GM18517 (cell line): ENCODE data around the gene KLF15.

Source experiments
- ATAC-seq: cut with Tn5 transposase; IDR thresholded peaks from one replicate; pipeline ENCODE4 v1.9.1; 2021; ENCODE audit warnings: mild to moderate bottlenecking, moderate library complexity; ENCODE audit not compliant: unreplicated experiment

The KLF15 gene

DNA sequence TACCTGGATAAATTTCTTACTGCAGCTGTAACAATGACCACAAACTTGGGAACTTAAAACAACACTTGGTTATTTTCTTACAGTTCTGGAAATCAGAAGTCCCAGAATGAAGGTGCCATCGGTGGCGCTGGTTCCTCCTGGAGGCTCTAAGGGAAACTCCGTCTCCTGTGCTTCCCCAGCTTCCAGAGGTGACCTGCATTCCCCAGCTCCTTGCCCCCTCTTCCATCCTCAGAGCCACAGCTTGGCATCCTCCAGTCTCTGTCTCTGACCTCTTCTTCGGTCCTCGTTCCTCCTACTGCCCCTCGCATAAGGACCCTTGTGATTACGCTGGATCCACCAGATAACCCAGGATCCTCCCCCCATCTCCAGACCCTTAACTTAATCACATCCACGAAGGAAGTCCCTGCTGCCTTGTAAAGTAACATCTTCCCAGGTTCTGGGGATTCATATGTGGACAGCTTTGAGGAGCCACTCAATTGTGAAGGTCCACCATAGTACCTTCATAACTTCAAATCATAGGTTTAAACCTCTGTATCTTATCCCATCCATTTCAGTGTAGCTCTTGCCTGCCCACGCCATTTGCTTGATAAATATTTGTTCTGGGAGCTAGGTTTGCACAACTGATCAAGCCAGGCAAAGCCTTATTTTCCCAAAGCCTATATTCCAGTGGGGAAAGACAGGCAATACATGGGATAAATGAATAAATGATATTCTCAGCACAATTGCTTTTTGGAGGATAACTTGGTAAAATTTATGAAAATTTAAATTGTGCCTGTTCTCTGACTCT lies 34.8 kb downstream of the KLF15 start:
- ATAC-seq, result no peak

DNA sequence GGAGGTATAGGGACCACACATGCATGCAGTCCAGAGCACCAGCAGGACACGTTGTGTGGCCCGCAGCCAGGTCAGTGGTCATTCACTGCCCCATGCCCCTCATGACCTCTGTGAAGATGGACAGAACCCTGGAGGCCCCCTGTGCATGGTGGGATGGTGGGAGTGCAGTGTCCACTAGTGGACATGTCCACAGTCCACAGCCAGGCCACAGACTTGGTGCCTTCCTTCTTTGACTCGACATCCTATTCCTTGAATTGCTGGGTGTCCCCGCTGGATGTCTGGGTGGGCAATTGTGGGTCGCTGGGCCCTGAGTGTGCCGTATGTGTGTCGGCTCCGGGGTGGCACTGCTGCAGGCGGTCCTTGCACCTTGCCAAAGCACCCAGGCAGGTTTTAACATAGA lies 35.7 kb downstream of the KLF15 start:
- ATAC-seq, result no peak

GRCh38 chr3:126320517-126321293 lies 36.5 kb downstream of the KLF15 start:
- ATAC-seq, result no peak

DNA sequence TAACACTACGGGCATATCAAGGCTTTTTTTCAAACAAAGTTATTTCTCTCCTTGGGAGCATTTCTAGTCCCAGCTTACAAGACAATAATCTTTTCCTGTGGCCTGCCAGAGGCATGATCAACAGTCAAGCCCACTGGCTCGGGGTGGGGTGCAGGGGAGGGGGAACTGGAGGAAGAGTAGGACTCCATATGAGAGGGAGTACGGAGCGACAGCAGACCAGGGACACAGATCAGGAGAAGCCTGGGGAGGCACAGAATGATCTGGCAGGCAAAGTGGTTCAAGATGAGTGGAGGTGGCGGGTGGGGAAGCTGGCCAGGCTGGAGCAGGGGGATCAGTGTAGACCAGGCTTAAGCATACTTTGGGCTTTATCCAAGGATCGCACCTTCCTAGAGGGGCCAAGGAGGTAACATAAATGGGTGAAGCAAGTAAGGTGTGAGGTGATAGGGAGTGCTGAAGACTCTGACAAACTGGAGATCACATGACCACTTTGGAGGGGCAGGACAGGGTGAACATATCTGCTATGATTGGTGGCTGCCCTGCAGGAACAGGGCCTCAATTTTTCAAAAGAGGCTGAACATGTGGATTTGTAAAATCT lies 37.4 kb downstream of the KLF15 start:
- ATAC-seq, result no peak

DNA sequence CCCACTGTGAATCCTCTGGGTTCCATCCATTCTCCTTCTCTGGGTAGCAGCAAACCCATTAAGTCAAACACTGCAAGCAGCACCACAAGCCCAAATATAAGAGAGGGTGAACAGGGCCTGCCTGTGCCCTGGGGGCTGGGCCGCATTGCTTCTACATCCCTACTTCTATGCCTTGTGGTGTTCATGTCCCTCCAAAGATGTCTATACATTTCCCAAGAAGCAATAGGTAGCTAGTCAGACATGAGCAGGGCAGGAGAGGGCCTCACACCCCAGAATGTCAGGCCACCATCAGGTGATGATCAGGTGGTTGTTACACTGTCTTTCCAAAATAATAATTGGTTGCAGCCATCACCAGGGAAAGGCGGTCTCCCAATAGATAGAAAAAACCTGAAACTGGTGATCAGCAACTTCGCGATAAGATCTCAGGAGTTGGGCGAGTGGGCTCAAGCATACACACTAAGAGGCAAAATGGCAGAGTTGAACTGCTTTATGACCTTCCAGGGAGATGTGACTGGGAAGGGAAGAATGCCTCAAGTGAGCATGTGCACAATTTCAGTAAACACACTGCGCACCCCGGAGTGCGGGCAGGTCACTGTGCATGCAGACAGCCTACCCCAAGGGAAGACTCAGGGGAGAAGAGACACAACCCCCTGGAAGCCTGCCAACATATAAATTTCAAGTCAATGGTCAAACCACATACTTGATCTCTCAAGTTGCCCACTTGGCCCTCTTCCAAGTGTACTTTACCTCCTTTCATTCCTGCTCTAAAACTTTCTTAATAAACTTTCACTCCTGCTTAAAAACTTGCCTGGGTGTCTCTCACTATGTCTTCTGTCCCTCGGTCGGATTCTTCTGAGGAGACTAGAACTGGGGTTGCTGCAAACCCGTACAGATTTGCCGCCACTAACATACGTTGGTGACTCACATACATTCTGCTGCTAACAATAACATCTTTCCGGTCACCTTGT lies 39.9 kb downstream of the KLF15 start:
- no peak for ATAC-seq

GRCh38 chr3:126316501-126316939 lies 40.7 kb downstream of the KLF15 start:
- ATAC-seq, result no peak

- no peak for ATAC-seq
Observed at GRCh38 chr3:126316031-126316461, 41.2 kb downstream of the KLF15 start.

- no peak for ATAC-seq
Observed at GRCh38 chr3:126314790-126315658, 42.2 kb downstream of the KLF15 start.

- no peak for ATAC-seq
Observed at GRCh38 chr3:126314305-126314789, 42.9 kb downstream of the KLF15 start.

DNA sequence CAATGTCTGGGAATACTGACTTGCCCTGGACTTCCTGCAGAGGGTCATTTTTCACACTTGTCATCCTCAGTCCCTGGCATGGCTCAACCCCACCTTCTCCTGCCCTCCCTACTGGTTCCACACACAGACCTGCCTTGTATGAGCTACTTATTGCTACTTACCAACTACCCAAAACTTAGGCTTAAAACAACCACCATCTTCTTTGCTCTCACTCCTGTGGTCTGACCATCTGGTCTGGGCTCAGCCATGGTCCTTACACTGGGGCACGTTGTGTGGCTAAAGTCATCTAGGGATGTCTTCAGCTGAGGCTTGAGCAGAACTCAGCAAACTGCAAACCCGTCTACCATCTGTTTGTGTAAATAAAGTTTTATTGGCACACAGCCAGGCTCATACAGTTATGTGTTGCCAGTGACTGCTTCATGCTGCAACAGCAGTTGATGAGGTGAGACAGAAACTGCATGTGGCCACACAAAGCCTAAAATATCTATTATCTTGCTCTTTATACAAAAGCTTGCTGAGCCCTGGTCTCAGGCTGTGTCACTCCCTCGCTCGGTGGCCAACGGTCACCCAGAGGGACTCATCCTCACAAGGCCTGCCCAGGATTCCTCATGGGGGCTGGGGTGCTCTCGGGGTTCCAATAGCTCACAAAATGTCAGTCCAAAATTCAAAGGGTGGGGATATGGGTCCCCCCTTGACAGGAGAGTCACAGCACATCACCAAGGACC lies 43.5 kb downstream of the KLF15 start:
- ATAC-seq, result no peak

- no peak for ATAC-seq
Observed at GRCh38 chr3:126313166-126313565, 44.0 kb downstream of the KLF15 start.

DNA sequence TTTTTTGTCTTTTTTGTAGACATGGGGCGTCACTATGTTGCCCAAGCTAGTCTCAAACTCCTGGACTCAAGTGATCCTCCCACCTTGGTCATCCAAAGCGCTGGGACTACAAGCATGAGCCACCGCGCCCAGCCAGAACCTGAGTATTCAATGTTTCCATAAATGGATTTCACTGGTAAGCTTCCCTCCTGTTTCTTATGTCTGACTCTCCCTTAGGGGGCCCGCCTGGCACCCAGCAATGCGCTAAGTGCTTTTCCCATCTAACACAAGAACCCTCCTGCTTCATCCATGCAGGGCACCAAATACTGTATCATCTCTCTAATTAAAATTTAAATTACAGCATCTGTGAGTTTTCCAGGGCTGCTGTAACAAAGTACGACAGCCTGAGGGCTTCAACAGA lies 44.9 kb downstream of the KLF15 start:
- ATAC-seq, result no peak

DNA sequence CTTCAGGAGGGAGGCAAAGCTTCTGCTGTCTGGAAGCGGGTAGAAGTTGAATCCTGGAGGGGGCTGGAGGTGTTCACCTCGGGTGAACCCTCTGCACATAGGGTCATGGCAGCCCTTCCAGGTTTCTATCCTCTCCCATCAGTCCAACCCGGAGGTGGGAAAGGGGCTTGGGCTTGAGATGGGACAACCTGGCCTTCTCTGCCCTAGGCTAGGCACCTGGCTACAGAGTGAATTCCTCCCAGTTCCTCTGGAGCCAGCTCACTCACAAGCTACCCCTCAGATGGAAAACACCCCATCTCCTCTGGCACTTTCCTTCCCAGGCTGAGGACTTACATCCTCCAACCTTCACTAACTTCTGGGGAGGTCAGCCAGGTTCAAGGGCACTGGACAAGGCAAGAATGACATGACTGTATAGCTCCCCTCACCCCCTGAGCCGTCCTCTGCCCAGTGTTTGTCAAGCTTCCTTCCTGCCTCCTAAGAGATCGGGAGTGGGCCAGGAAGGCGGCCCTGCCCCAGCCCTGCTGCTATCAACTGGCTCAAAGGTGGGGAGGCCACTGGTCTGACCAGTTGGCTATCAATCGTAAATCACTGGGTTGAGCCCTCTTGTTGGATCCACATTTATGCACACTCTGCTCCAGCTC lies 45.8 kb downstream of the KLF15 start:
- no peak for ATAC-seq

DNA sequence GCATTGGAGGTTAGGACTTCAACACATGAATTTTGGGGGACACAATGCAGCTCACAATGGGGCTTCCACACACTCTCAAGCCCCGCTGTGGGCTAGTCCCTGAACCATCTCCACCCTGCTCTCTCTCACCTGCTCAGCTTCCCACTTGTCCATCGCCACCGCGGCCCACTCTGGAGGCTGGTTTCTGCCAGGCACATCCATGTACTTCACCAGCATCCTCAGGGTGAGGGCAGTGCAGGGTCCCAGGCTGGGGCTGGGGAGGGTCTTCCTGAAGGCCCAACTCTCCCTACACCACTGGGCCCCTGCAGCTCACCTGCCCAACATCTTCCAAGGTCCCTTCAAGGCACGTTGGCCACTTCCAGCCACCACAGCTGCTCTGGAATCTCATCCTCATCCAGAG lies 46.4 kb downstream of the KLF15 start:
- no peak for ATAC-seq

- no peak for ATAC-seq
Observed at GRCh38 chr3:126309861-126310655, 47.1 kb downstream of the KLF15 start.

GRCh38 chr3:126309165-126309564 lies 48.0 kb downstream of the KLF15 start:
- no peak for ATAC-seq

- no peak for ATAC-seq
Observed at GRCh38 chr3:126308394-126309125, 48.6 kb downstream of the KLF15 start.
